Right lobe of liver (tissue), 6 donors: Measurements from ENCODE around the gene GFOD1. TPM values are rescaled to one million over a fixed set of nuclear protein-coding genes. Genes with fewer than 3 reads are reported as not detected.

Experiments used
- ATAC-seq, 4 donors: fragments of 200-7000 bp; cut with Tn5 transposase; one replicate each; pipeline ENCODE4 v1.9.1; 2020; ENCODE audit warnings: mild to moderate bottlenecking in 4 of 4, moderate library complexity in 4 of 4
- DNase-seq, 3 donors: peaks; one replicate each; pipeline ENCODE4 v3.0.0-alpha.2; 2020
- H3K27ac ChIP-seq, 3 donors: fragments of 200-600 bp; one replicate each; pipeline ENCODE4 v1.8.0; 2022
- H3K27me3 ChIP-seq, 2 donors: fragments of 200-600 bp; one replicate each; pipeline ENCODE4 v1.8.0; 2022
- H3K36me3 ChIP-seq, 4 donors: fragments of 200-600 bp; sonication (generic) in 1 of 4; one replicate each; pipeline versions ENCODE4 v1.5.1 to v1.8.0; 2017 to 2022; ENCODE audit warnings: control low read depth in 1 of 4
- H3K4me1 ChIP-seq, 4 donors: fragments of 200-600 bp; sonication (generic) in 1 of 4; one replicate each; pipeline versions ENCODE4 v1.5.1 to v1.8.0; 2017 to 2022; ENCODE audit warnings: control low read depth in 1 of 4
- H3K4me3 ChIP-seq, 3 donors: fragments of 200-600 bp; one replicate each; pipeline ENCODE4 v1.8.0; 2022
- H3K9me3 ChIP-seq, 4 donors: fragments of 200-600 bp; sonication (generic) in 1 of 4; one replicate each; pipeline versions ENCODE4 v1.5.1 to v1.8.0; 2017 to 2022; ENCODE audit warnings: control low read depth in 1 of 4
- CTCF ChIP-seq, 4 donors: fragments of 200-600 bp in 3 of 4; fragments of 450-650 bp in 1 of 4; IDR thresholded peaks; one replicate each; pipeline versions ENCODE4 v1.5.1 to v1.8.0; 2016 to 2022; ENCODE audit warnings: antibody characterized with exemption in 4 of 4, mild to moderate bottlenecking in 2 of 4
- POLR2A ChIP-seq: fragments of 450-650 bp; IDR thresholded peaks from one replicate; pipeline ENCODE4 v1.6.1; 2017; ENCODE audit warnings: antibody characterized with exemption, mild to moderate bottlenecking
- WGBS: methylation state at CpG from one replicate; pipeline ENCODE4 v1.1.6; 2018; ENCODE audit warnings: low coverage, low lambda C conversion rate; ENCODE audit not compliant: insufficient coverage; ENCODE audit errors: missing lambda C conversion rate; 5-methylcytosine and 5-hydroxymethylcytosine counted together
- intact Hi-C, 2 donors: fragments of 100-400 bp; cut with DNase I; formaldehyde crosslinking; loops; one replicate each; pipeline versions ENCODE4 v1.11.2 to v1.14.1; 2022
- total RNA-seq, 6 experiments: library from RNA; depleted of rRNA in 2 of 6; stranded (reverse); fragments of >200 nt in 2 of 6; fragmentation: NEBNext Ultra II Directional in 3 of 6; extraction: Animal tissue kit (Norgen Biotek cat#: 25700) in 3 of 6; gene quantifications; one replicate each; pipeline versions ENCODE4 v1.1.0 to v1.2.4, GENCODE V29; 2016 to 2023
- donor health status: DM: no; HTN: yes; CAD: no.
- donor health status: DM: no; HTN: no; CAD: no.
- donor health status: DM: no; HTN: no; CAD: no.
- donor health status: DM: no; HTN: yes; CAD: no.
- donor health status: DM: no; HTN: yes; CAD: no.

GFOD1 gene
- total RNA-seq, 6 experiments from 2014 or later = 5.4 to 8.5 (median 7.5) TPM

DNA sequence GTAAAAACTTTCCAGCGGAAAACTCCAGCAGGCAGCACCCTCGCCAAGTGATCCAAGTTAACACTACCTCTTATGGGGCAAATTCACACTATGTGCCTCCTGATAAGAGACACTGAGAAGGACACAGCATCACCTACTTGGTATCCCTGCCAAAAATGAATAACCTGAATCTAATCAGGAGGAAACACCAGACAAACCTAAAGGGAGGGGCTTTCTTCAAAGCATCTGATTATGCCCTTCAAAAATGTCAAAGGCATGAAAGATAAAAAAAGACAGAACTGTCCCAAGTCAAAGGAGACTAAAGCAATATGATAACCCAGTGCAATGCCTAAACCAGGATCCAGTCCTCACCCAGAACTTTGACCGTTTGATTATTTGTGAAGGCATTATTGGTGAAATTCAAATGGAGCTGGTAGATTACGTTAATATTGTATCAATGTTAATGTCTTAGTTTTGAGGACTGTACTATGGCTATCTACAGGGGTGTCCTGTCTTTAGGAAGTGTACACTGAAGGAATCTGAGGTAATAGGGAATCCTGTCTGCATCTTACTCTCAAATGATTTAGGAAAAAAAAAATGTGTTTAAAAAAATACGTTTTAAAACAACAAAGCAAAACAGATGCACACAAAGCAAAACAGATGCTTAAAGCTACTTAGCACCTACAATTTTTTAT lies 167.4 kb downstream of the GFOD1 start:
- 93% methylated on average over 5 of the region's 5 CpGs for WGBS
- Histone ChIP-seq H3K4me1 (no peaks in the 10 kb centered on the region), H3K27me3 (no peaks in the 10 kb centered on the region), H3K36me3 (peaks cover 0 to 67% (median 22%) of the 10 kb centered on the region in 4 donors), H3K4me3 (no peak overlapping the region), H3K27ac (no peak overlapping the region), H3K9me3 (no peaks in the 10 kb centered on the region)
- TF ChIP-seq CTCF (IDR thresholded peaks at IDR 0.05) (no peak), POLR2A (no peak)
- intact Hi-C loops = loop anchor here in 1 of 2 donors (10.0 kb wide), 1 partner anchor 125 kb away; no protein-coding TSS in a partner anchor
- DNase-seq (no peak), ATAC-seq (no peak)

DNA sequence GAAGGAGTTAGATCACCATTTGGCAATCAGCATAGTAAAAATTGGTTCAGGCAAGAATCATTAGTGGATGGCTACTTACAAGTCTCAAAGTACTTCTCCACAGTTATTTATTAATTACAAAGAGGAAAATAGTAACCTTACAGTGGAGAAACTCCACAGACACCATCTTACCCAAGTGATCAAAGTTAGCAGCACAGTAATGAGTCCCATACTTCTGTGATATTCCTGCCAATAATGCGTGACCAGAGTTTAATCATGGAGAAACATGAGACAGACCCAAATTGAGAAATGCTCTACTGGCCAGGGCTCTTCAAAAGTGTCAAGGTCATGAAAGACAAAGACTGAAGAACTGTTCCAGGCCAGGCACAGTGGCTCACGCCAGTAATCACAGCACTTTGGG lies 168.6 kb downstream of the GFOD1 start:
- DNase-seq (no peak), ATAC-seq (no peak)
- H3K4me3 ChIP-seq = no peak overlapping the region
- H3K27ac ChIP-seq = no peak overlapping the region
- WGBS = 74% methylated on average over 2 of the region's 2 CpGs
- intact Hi-C loops = no loop called here
- H3K9me3 ChIP-seq = no peaks in the 10 kb centered on the region
- H3K36me3 ChIP-seq = peaks cover 0 to 63% (median 22%) of the 10 kb centered on the region in 4 donors
- H3K27me3 ChIP-seq = no peaks in the 10 kb centered on the region
- no peak for TF ChIP-seq CTCF (IDR thresholded peaks at IDR 0.05)
- no peak for TF ChIP-seq POLR2A
- H3K4me1 ChIP-seq = no peaks in the 10 kb centered on the region

DNA sequence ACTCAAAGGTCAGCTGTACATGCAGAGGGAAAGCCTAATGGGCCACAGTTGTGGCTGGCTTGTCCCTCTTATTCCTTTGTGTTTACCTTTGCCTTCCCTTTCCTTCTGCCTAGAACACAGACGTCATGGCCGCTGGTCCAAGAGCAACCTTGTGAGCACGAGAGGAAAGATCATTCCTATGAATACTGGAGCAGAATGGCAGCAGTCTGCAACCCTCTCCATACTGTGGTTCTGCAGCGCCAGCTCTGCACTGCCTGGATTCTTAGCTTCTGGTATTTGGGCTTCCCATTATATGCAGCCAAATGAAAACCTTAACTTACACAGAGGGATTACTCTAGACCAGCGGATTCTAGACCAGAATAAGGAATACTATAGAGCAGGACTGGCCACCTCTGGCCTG lies 171.5 kb downstream of the GFOD1 start:
- H3K9me3 ChIP-seq = no peaks in the 10 kb centered on the region
- intact Hi-C loops = no loop called here
- no peaks in the 10 kb centered on the region for H3K4me1 ChIP-seq
- 83% methylated on average over 3 of the region's 5 CpGs for WGBS
- ATAC-seq = peak in 1 of 4 donors; percentile 60
- no peak for TF ChIP-seq POLR2A
- no peak for TF ChIP-seq CTCF (IDR thresholded peaks at IDR 0.05)
- no peak for DNase-seq
- H3K27me3 ChIP-seq = no peaks in the 10 kb centered on the region
- no peak overlapping the region for H3K4me3 ChIP-seq
- no peak overlapping the region for H3K27ac ChIP-seq
- peaks cover 0 to 57% (median 18%) of the 10 kb centered on the region in 4 donors for H3K36me3 ChIP-seq

DNA sequence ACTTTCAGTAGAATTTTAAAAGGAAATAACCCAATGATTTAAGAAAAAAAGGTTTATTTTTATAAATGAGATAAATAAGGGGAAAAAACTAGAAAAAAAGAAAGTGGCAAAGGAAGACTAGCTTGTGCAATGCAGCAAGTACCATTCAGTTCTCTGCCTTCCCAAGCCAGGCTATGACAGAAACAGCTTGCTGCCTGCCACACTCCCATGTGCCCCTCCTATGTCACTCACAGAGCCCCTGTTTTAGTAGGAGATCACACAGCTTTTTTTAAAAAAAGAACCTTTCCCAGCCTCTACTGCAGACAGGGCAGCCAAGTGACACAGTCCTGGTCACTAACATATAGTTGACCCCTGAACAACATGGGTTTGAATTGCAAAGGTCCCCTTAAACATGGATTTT lies 172.6 kb downstream of the GFOD1 start:
- ATAC-seq (no peak), DNase-seq (no peak)
- intact Hi-C loops = no loop called here
- Histone ChIP-seq H3K36me3 (peaks cover 0 to 46% (median 13%) of the 10 kb centered on the region in 4 donors), H3K27me3 (no peaks in the 10 kb centered on the region), H3K9me3 (no peaks in the 10 kb centered on the region), H3K27ac (no peak overlapping the region), H3K4me3 (no peak overlapping the region), H3K4me1 (no peaks in the 10 kb centered on the region)
- TF ChIP-seq CTCF (IDR thresholded peaks at IDR 0.05) (no peak), POLR2A (no peak)
